Adipocyte (in vitro differentiated cells): Measurements from ENCODE around the gene KIF13A.

Source experiments
- DNase-seq: peaks from one replicate; pipeline ENCODE4 v3.0.0-alpha.2; 2015; ENCODE audit warnings: low read depth
- H3K27me3 ChIP-seq: replicated peaks from 2 replicates; pipeline ENCODE4 v1.7.0; 2013; ENCODE audit warnings: mild to moderate bottlenecking, low read length, moderate library complexity; ENCODE audit not compliant: control insufficient read depth, insufficient read depth
- H3K36me3 ChIP-seq: 2 replicates; pipeline ENCODE4 v1.7.0; 2013; ENCODE audit warnings: low read length, mild to moderate bottlenecking, moderate library complexity; ENCODE audit not compliant: control insufficient read depth, insufficient read depth, severe bottlenecking
- H3K4me1 ChIP-seq: 2 replicates; pipeline ENCODE4 v1.7.0; 2013; ENCODE audit warnings: mild to moderate bottlenecking, low read length, moderate library complexity; ENCODE audit not compliant: control insufficient read depth, insufficient read depth
- H3K4me3 ChIP-seq: 2 replicates; pipeline ENCODE4 v1.7.0; 2013; ENCODE audit warnings: mild to moderate bottlenecking, low read length, moderate library complexity
- H3K9ac ChIP-seq: 2 replicates; pipeline ENCODE4 v1.7.0; 2013; ENCODE audit warnings: mild to moderate bottlenecking, low read length, moderate library complexity
- H3K9me3 ChIP-seq: 2 replicates; pipeline ENCODE4 v1.7.0; 2013; ENCODE audit warnings: mild to moderate bottlenecking, low read length, moderate library complexity; ENCODE audit not compliant: control insufficient read depth

The KIF13A gene

DNA sequence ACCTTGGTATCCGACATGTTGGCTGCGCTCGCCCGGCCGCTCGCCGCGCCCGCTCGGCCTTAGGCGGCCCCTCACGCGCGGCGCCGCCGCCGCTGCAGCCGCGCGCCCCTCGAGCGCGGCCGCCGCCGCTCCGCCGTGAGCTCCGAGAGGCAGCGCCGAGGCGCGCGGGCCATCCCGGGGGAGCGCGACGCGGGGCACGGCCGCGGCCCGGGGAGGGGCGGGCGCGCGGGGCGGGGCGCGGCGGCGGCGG, at the start of gene KIF13A:
Gene KIF13A, minus strand, starts transcription at position 189 of the 250 bp plus-strand sequence. Its CDS starts 172 bp downstream, at position 17.
- H3K36me3 ChIP-seq = no peaks in the 10 kb centered on the region
- DNase-seq = no peak
- no peaks in the 10 kb centered on the region for H3K9me3 ChIP-seq
- H3K27me3 ChIP-seq = no peaks in the 10 kb centered on the region
- H3K4me1 ChIP-seq = peaks cover 27% of the 10 kb centered on the region
- H3K9ac ChIP-seq = peak within 1 kb of the TSS; percentile 94
- H3K4me3 ChIP-seq = peak within 1 kb of the TSS; percentile 98

DNA sequence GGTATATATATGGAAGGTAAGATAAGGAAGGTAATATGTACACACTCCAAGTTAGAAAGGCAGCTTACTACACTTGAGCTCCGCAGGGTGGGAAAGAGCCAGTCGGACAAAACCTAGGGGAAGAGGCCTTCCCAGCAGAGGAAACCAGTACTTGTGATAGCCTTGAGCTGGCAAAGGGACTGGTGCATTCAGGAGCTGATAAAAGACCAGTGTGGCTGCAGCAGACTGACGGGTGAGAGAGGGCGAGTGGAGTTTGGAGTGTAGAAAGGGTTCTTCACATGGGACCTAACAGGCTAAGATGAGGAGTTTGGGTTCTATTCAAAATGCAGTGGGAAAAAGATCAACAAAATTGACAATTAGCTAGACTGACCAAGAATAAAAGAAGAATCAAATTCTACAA, 49.3 kb upstream of the KIF13A start:
- no peaks in the 10 kb centered on the region for H3K9me3 ChIP-seq
- DNase-seq = no peak
- H3K4me3 ChIP-seq = no peak overlapping the region
- peaks cover 5% of the 10 kb centered on the region for H3K4me1 ChIP-seq
- H3K27me3 ChIP-seq = no peaks in the 10 kb centered on the region
- no peak overlapping the region for H3K9ac ChIP-seq
- no peaks in the 10 kb centered on the region for H3K36me3 ChIP-seq

- no peaks in the 10 kb centered on the region for H3K9me3 ChIP-seq
- H3K4me3 ChIP-seq = no peak overlapping the region
- peaks cover 5% of the 10 kb centered on the region for H3K4me1 ChIP-seq
- no peaks in the 10 kb centered on the region for H3K27me3 ChIP-seq
- no peaks in the 10 kb centered on the region for H3K36me3 ChIP-seq
- no peak for DNase-seq
- no peak overlapping the region for H3K9ac ChIP-seq
These were observed 48.0 kb upstream of the KIF13A start for GRCh38 chr6:18035330-18035854.

DNA sequence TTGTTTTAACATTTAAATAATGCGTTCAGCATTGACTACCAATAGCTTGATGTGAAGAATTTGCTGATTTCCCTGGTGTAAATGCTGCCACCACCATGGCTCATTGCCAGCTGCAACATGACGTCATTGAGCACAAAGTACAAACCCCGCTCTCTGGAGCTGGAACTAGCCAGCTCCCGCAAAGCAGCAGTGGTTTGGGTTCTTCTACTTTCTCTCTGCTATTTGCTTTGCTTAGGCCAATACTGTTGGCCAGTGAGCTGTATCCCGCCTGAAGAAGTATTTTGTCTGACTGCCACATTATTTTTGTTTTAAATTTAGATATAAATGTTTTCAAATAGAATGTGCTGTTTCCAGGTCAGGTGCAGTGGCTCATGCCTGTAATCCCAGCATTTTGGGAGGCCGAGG, 47.4 kb upstream of the KIF13A start:
- Histone ChIP-seq H3K36me3 (no peaks in the 10 kb centered on the region), H3K4me3 (no peak overlapping the region), H3K9ac (no peak overlapping the region), H3K4me1 (peaks cover 5% of the 10 kb centered on the region), H3K27me3 (no peaks in the 10 kb centered on the region), H3K9me3 (no peaks in the 10 kb centered on the region)
- DNase-seq = no peak

- Histone ChIP-seq H3K27me3 (no peaks in the 10 kb centered on the region), H3K9me3 (no peaks in the 10 kb centered on the region), H3K36me3 (no peaks in the 10 kb centered on the region), H3K4me3 (no peak overlapping the region), H3K9ac (no peak overlapping the region), H3K4me1 (no peaks in the 10 kb centered on the region)
- no peak for DNase-seq
These were observed 44.3 kb upstream of the KIF13A start for GRCh38 chr6:18031680-18032256.

DNA sequence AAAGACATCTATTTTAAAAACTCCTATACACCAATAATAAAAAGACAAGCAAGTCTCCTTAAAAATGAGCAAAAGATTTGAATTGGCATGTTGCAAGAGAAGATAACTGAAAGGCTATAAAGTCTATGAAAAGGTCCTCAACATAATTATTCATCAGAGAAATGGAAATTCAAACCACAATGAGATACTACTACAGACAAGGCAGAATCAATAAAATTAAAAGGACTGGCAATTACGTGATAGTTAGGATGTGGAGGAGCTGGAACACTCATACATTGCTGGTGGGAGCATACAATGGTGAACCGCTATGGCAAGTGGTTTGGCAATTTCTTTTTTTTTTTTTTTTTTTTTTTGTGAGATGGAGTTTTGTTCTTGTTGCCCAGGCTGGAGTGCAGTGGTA, 43.8 kb upstream of the KIF13A start:
- Histone ChIP-seq H3K9ac (no peak overlapping the region), H3K4me3 (no peak overlapping the region), H3K27me3 (no peaks in the 10 kb centered on the region), H3K9me3 (no peaks in the 10 kb centered on the region), H3K4me1 (no peaks in the 10 kb centered on the region), H3K36me3 (no peaks in the 10 kb centered on the region)
- no peak for DNase-seq

GRCh38 chr6:18028332-18028731, 40.9 kb upstream of the KIF13A start:
- H3K36me3 ChIP-seq = no peaks in the 10 kb centered on the region
- no peaks in the 10 kb centered on the region for H3K27me3 ChIP-seq
- H3K4me3 ChIP-seq = no peak overlapping the region
- no peak for DNase-seq
- H3K9me3 ChIP-seq = no peaks in the 10 kb centered on the region
- no peak overlapping the region for H3K9ac ChIP-seq
- no peaks in the 10 kb centered on the region for H3K4me1 ChIP-seq

DNA sequence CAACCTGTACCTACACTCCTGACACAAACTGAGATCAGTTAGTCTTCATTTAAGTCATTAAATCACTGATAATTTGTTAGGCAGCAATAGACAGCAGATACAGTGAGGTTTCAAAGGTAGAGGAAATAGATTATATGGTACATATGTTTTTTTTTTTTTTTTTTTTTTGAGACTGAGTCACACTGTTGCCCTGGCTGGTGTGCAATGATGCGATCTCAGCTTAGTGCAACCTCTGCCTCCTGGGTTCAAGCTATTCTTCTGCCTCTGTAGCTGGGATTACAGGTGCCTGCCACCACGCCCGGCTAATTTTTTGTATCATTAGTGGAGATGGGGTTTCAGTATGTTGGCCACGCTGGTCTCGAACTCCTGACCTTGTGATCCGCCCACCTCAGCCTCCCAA, 38.2 kb upstream of the KIF13A start:
- Histone ChIP-seq H3K4me3 (no peak overlapping the region), H3K27me3 (no peaks in the 10 kb centered on the region), H3K4me1 (peaks cover 8% of the 10 kb centered on the region), H3K9ac (no peak overlapping the region), H3K9me3 (no peaks in the 10 kb centered on the region), H3K36me3 (no peaks in the 10 kb centered on the region)
- DNase-seq = no peak

DNA sequence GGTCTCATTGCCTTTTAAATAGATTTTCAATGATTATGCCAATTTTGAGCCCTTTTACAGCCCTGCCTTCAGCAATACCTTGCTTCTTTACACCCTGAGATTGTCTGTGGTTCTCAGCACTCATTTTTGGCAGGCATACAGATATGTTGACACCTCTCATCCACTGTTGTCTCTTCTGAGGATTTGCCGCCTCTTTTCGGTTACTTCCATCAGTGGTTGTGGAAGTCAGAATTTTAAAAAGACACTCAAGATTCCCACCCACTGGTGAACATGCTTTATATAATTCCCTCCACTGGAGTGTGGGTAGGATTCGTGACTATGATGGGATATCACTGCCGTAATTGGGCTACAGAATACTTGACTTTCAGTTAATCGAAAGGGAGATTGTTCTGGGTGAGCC, 37.4 kb upstream of the KIF13A start:
- no peaks in the 10 kb centered on the region for H3K36me3 ChIP-seq
- DNase-seq = no peak
- H3K4me3 ChIP-seq = no peak overlapping the region
- peaks cover 8% of the 10 kb centered on the region for H3K4me1 ChIP-seq
- H3K9me3 ChIP-seq = no peaks in the 10 kb centered on the region
- H3K27me3 ChIP-seq = no peaks in the 10 kb centered on the region
- no peak overlapping the region for H3K9ac ChIP-seq

DNA sequence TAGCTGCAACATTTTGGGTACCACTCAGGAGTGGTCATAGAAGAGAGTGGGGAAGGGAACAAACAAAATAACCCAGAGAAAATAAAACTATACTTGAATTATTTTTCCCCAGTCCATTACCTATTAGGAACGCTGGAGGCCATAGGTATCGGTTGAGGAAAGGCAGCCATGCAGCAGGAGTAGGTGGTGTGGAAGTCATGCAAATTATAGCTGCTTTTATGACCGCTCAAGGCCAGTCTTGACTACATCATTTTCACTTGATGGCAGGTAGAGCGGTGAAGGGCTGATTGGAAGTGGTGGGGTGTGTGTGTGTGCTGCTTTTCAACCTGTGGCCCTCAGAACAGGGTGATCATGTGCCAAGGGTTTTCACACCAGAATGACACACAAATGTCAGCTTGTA, 36.5 kb upstream of the KIF13A start:
- no peaks in the 10 kb centered on the region for H3K9me3 ChIP-seq
- no peak overlapping the region for H3K4me3 ChIP-seq
- no peak overlapping the region for H3K9ac ChIP-seq
- no peak for DNase-seq
- no peaks in the 10 kb centered on the region for H3K36me3 ChIP-seq
- no peaks in the 10 kb centered on the region for H3K27me3 ChIP-seq
- peaks cover 8% of the 10 kb centered on the region for H3K4me1 ChIP-seq

GRCh38 chr6:18022398-18023231, 35.2 kb upstream of the KIF13A start:
- H3K4me3 ChIP-seq = peak overlapping the region; percentile 11
- peak; percentile 62 for DNase-seq
- H3K27me3 ChIP-seq = no peaks in the 10 kb centered on the region
- no peaks in the 10 kb centered on the region for H3K36me3 ChIP-seq
- H3K9ac ChIP-seq = no peak overlapping the region
- H3K9me3 ChIP-seq = no peaks in the 10 kb centered on the region
- H3K4me1 ChIP-seq = peaks cover 8% of the 10 kb centered on the region
